ENCODE measurements around the gene SPAG6.

GRCh38 chr10:22374489-22375126 is 29.3 kb downstream of the SPAG6 start:
- TF ChIP-seq POLR2A (IDR thresholded peaks at IDR 0.05; ENCODE audit: low read length) (no peak), GATA1 (IDR thresholded peaks at IDR 0.05; ENCODE audit: low read depth, low read length) (no peak)

Measured in erythroblast (primary cell).